Astrocyte (in vitro differentiated cells and primary cell): ENCODE measurements around the gene CHKA.

ENCODE experiments used
- CTCF ChIP-seq: IDR thresholded peaks from 2 replicates; pipeline ENCODE4 v1.5.1; 2011; ENCODE audit warnings: low read depth, mild to moderate bottlenecking, inconsistent platforms, low read length, moderate library complexity; ENCODE audit not compliant: insufficient read depth
- EZH2 ChIP-seq: IDR thresholded peaks from 2 replicates; pipeline ENCODE4 v1.6.1; 2012; ENCODE audit warnings: mild to moderate bottlenecking, low read length, inconsistent platforms; ENCODE audit not compliant: insufficient read depth

DNA sequence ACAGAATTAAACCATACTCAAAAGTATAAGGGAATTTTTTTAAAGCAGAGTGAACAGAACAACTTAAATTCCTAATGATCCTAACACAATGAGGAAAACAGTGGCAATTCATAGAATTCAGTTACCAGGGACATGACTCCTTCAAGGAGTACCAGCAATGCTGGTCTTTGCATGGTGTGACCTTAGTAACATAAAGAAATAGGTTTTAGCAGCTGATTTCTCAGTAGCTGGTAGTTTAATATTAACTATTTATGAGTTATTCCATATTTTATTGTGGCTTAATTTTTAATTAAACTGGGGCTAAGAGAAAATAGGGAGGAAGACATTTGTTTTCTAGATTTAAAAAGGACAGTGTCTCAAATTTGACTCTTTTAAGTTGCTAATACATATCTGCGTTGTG lies 30.9 kb downstream of the CHKA start:
- TF ChIP-seq CTCF: no peak
- TF ChIP-seq EZH2: no peak
